CD8-positive, alpha-beta memory T cell (primary cell): ENCODE results near the gene PTPN7. TPM values are rescaled to one million over a fixed set of nuclear protein-coding genes. Genes with fewer than 3 reads are reported as not detected.
A peak's percentile ranks its signal among the peaks of the same experiment; 100 is the strongest.
"Not testable (repeated sequence)": the region's sequence is repeated elsewhere in the genome, so short reads cannot be mapped to it uniquely, and the experiment has no call there.

Source experiments
- CTCF ChIA-PET: fragments of 350-600 bp; sonication (Branson Sonifier 250); formaldehyde crosslinking; loops from one replicate; lab custom pipeline; 2021; ENCODE audit warnings: antibody characterized with exemption; lab: Charles Lee
- POLR2A ChIA-PET: fragments of 350-600 bp; sonication (Branson Sonifier 250); formaldehyde crosslinking; loops from one replicate; lab custom pipeline; 2021; ENCODE audit warnings: antibody characterized with exemption; lab: Charles Lee
- DNase-seq, 5 donors: peaks; one replicate each; pipeline versions ENCODE4 v3.0.0 to v3.0.0-alpha.2; 2020 to 2022; ENCODE audit warnings: mixed read lengths in 1 of 5
- H3K27ac ChIP-seq: one replicate; pipeline ENCODE4 v1.7.0; 2013; ENCODE audit warnings: low read depth, mild to moderate bottlenecking, low read length, moderate library complexity
- H3K27me3 ChIP-seq: 2 replicates; pipeline ENCODE4 v1.7.0; 2013; ENCODE audit warnings: low read length, mild to moderate bottlenecking; ENCODE audit not compliant: insufficient read depth, poor library complexity, severe bottlenecking
- H3K36me3 ChIP-seq: 2 replicates; pipeline ENCODE4 v1.7.0; 2013; ENCODE audit warnings: mild to moderate bottlenecking, low read length, moderate library complexity; ENCODE audit not compliant: insufficient read depth
- H3K4me1 ChIP-seq: 2 replicates; pipeline ENCODE4 v1.7.0; 2013; ENCODE audit warnings: mild to moderate bottlenecking, low read length, moderate library complexity; ENCODE audit not compliant: insufficient read depth
- H3K4me3 ChIP-seq: 2 replicates; pipeline ENCODE4 v1.7.0; 2013; ENCODE audit warnings: mild to moderate bottlenecking, low read length
- H3K9me3 ChIP-seq: 2 replicates; pipeline ENCODE4 v1.7.0; 2013; ENCODE audit warnings: mild to moderate bottlenecking, low read length
- H3K27ac Mint-ChIP-seq, 8 donors: one replicate each; pipeline ENCODE4 v1.8.0; 2020 to 2021; ENCODE audit warnings: mixed read lengths in 8 of 8, mild to moderate bottlenecking in 6 of 8, inconsistent platforms in 3 of 8, moderate library complexity in 3 of 8
- H3K27me3 Mint-ChIP-seq, 2 donors: one replicate each; pipeline ENCODE4 v1.8.0; 2020 to 2021; ENCODE audit warnings: mixed read lengths in 2 of 2, mild to moderate bottlenecking in 1 of 2, moderate library complexity in 1 of 2
- H3K36me3 Mint-ChIP-seq, 3 donors: one replicate each; pipeline ENCODE4 v1.8.0; 2020 to 2021; ENCODE audit warnings: mixed read lengths in 3 of 3, inconsistent platforms in 1 of 3, mild to moderate bottlenecking in 1 of 3
- H3K4me1 Mint-ChIP-seq, 3 donors: one replicate each; pipeline ENCODE4 v1.8.0; 2020 to 2021; ENCODE audit warnings: mixed read lengths in 3 of 3, inconsistent platforms in 1 of 3, mild to moderate bottlenecking in 1 of 3
- H3K4me3 Mint-ChIP-seq, 7 donors: one replicate each; pipeline ENCODE4 v1.8.0; 2020 to 2021; ENCODE audit warnings: mixed read lengths in 7 of 7, mild to moderate bottlenecking in 6 of 7, moderate library complexity in 4 of 7, inconsistent platforms in 2 of 7
- H3K9me3 Mint-ChIP-seq, 5 donors: one replicate each; pipeline ENCODE4 v1.8.0; 2020 to 2022; ENCODE audit warnings: mixed read lengths in 5 of 5, mild to moderate bottlenecking in 3 of 5, moderate library complexity in 2 of 5, inconsistent platforms in 1 of 5
- polyA plus RNA-seq: library from polyadenylated mRNA; unstranded; fragments of 300-500 nt; fragmentation: Illumina TruSeq; gene quantifications from one replicate; pipeline ENCODE4 v1.2.3, GENCODE V29; 2021
- total RNA-seq, 2 experiments: library from RNA; stranded (reverse); gene quantifications; one replicate each; pipeline ENCODE4 v1.2.3, GENCODE V29; 2021

PTPN7 gene
- total and polyA plus RNA-seq, 3 experiments from 2014 or later: 91.4 to 449 (median 446) TPM

DNA sequence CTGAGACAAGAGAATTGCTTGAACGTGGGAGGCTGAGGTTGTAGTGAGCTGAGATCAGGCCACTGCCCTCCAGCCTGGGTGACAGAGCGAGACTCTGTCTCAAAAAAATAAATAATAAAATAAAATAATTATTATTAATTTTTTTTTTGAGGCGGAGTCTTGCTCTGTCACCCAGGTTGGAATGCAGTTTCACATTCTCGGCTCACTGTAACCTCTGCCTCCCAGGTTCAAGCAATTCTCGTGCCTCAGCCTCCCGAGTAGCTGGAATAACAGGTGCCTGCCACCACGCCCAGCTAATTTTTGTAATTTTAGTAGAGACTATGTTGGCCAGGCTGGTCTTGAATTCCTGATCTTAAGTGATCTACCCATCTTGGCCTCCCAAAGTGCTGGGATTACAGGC lies 48.8 kb downstream of the PTPN7 start:
- H3K27ac ChIP-seq, H3K36me3 ChIP-seq, H3K27me3 Mint-ChIP-seq, H3K4me1 ChIP-seq, H3K9me3 Mint-ChIP-seq, H3K36me3 Mint-ChIP-seq, H3K27me3 ChIP-seq, H3K9me3 ChIP-seq, CTCF ChIA-PET, H3K4me3 ChIP-seq, DNase-seq, H3K27ac Mint-ChIP-seq, POLR2A ChIA-PET, H3K4me3 Mint-ChIP-seq, H3K4me1 Mint-ChIP-seq: not testable (repeated sequence)

DNA sequence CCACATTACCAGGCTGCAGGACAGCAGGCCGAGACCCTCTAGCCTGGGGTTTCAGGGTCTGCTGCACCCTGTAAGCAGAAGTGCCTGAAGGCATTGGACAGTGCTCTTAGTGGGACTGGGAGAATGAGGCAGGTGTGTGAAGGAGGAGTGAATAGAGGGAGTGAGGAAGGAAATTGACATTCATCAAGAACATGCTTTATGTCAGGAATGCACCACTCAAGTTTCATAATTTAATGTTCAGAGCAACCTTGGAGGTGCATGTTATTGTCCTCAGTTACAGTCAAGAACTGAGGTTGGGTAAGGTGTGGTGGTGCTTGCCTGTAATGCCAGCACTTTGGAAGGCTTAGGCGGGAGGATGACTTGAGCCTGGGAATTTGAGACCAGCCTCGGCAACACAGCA lies 49.4 kb downstream of the PTPN7 start:
- DNase-seq: no peak
- no peak overlapping the region for H3K4me3 Mint-ChIP-seq
- no peaks in the 10 kb centered on the region for H3K4me1 ChIP-seq
- POLR2A ChIA-PET: no interaction called here
- H3K9me3 Mint-ChIP-seq: no peaks in the 10 kb centered on the region
- no peak overlapping the region for H3K27ac Mint-ChIP-seq
- H3K4me3 ChIP-seq: no peak overlapping the region
- H3K9me3 ChIP-seq: no peaks in the 10 kb centered on the region
- no peaks in the 10 kb centered on the region for H3K36me3 Mint-ChIP-seq
- CTCF ChIA-PET: no interaction called here
- H3K27me3 ChIP-seq: no peaks in the 10 kb centered on the region
- peaks cover 0 to 3% of the 10 kb centered on the region in 2 donors for H3K27me3 Mint-ChIP-seq
- peaks cover 0 to 8% (median 0%) of the 10 kb centered on the region in 3 donors for H3K4me1 Mint-ChIP-seq
- H3K36me3 ChIP-seq: no peaks in the 10 kb centered on the region
- no peak overlapping the region for H3K27ac ChIP-seq

DNA sequence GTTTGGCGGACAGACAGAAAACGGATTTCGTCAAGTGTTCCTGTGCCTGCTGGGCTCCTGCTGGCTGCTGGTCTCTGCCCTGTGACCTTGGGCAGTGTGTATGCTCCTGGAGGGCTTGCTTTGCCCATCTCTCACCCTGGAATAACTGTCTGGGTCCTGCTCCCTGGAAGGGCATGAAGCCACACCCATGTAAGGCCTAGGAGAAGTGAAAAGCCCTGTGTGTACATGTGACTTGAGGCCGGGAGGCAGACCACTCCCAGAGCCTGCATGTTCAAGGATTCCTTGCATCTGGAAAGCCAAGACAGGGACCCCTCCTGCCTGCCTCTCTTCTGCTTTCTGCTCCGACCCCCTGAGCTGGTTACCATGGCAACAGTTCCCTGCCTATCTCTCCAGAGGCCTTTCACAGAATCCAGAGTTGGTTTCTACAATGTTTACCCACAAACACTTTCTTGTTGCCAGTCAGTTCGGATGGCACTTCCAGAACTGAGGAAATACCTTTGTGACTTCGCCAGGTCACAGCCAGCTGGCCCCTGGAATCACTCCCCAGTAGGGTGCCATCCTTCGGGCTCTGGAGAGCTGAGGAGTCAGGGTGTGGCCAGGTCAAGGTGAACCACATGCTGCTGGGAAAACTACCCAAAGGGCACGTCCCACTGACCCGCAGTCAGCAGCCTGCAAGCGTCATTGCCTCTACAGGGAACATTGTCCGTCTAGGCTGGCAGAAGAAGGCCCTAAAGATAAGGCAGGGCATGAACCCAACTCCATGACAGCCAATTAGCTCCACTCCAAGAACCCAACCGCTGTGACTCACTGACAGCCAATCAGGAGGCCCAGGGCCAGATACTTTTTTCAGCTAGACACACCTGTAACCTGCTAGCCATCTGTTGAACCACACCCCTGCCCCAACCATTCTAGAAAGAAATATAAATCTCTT lies 52.3 kb downstream of the PTPN7 start:
- POLR2A ChIA-PET: no interaction called here

DNA sequence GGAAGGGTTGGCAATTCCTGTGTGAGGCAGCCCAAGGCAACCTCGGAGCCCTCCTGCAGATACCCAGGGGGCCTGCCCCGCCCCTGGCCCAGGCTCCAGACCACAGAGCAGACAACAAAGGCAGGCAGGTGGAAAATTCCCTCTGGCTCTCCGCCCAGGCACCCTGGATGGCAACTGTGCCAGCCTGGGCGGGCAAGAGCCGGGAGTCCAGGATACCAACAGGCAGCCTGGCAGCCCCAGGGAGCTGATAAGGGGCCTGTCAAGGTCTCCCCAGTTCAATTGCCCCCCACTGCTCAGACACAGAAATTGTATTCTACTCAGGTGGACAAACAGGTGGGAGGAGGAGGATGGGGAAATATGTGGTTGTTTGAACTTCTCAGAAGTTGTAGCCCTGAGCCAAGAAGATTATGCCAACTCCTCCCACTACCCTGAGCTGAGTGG lies 53.1 kb downstream of the PTPN7 start:
- H3K9me3 Mint-ChIP-seq: no peaks in the 10 kb centered on the region
- ChIA-PET POLR2A (no interaction called here), CTCF (no interaction called here)
- H3K4me1 ChIP-seq: no peaks in the 10 kb centered on the region
- no peaks in the 10 kb centered on the region for H3K36me3 Mint-ChIP-seq
- H3K4me1 Mint-ChIP-seq: no peaks in the 10 kb centered on the region
- no peak overlapping the region for H3K4me3 Mint-ChIP-seq
- no peak overlapping the region for H3K4me3 ChIP-seq
- DNase-seq: no peak
- H3K27ac Mint-ChIP-seq: no peak overlapping the region
- no peaks in the 10 kb centered on the region for H3K36me3 ChIP-seq
- peaks cover 5 to 6% of the 10 kb centered on the region in 2 donors for H3K27me3 Mint-ChIP-seq
- no peaks in the 10 kb centered on the region for H3K27me3 ChIP-seq
- no peaks in the 10 kb centered on the region for H3K9me3 ChIP-seq
- H3K27ac ChIP-seq: no peak overlapping the region

More for the DNA sequence above, 52.3 kb downstream of the PTPN7 start:
- no peaks in the 10 kb centered on the region for H3K9me3 Mint-ChIP-seq
- peaks cover 5 to 6% of the 10 kb centered on the region in 2 donors for H3K27me3 Mint-ChIP-seq
- H3K36me3 Mint-ChIP-seq: no peaks in the 10 kb centered on the region
- no peak overlapping the region for H3K27ac Mint-ChIP-seq
- H3K4me3 Mint-ChIP-seq: no peak overlapping the region
- no peaks in the 10 kb centered on the region for H3K4me1 Mint-ChIP-seq
- Histone ChIP-seq H3K27me3 (no peaks in the 10 kb centered on the region), H3K27ac (no peak overlapping the region), H3K9me3 (no peaks in the 10 kb centered on the region), H3K4me3 (no peak overlapping the region), H3K36me3 (no peaks in the 10 kb centered on the region), H3K4me1 (no peaks in the 10 kb centered on the region)
- DNase-seq: no peak
- CTCF ChIA-PET: no interaction called here

DNA sequence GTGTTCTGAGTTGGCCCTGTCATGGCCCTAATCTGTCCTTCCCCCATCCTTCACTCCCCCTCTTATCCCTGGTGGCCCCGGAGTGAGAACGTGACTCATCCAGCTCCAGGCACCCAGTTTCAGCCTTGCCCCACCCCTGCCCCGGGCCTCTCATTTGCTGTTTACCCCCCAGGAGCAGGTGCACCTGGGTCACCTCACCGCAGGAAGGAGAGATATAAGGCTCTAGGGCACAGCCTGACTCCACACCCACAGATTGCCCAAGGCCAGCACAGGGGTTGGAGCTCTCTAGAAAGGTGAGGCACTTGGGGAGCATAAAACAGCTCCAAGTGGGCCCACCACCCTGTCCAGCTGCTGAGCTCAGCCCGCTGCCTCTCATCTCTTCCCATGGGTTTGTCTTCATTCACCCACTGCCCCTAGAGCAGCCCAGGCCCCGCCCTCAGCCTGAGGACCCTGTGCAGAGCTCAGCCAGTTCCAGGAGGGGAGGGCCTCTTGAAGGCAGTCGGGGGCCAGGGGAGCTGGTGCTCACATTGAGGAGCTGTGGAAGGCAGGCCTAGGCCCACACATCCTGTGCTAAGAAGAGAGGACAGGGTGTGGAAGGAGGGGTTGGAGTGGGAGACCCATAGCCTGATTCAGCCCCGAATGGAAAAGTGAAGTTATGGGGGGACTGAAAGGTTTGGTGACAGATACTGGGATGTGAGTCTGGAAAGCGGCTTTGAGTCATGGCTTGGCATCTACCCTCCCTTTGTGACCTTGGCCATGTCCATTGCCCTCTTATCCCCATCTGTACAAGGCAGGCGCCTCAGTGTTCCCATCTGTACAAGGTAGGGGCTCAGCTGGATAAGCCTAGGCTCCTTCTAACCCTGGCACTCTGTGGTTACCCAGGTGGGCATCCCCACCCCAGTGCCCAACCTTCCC lies 53.8 kb downstream of the PTPN7 start:
- H3K9me3 ChIP-seq: no peaks in the 10 kb centered on the region
- no peak overlapping the region for H3K4me3 ChIP-seq
- Mint-ChIP-seq H3K9me3 (no peaks in the 10 kb centered on the region), H3K27me3 (peaks cover 5 to 6% of the 10 kb centered on the region in 2 donors), H3K4me1 (no peaks in the 10 kb centered on the region), H3K4me3 (no peak overlapping the region), H3K27ac (no peak overlapping the region), H3K36me3 (no peaks in the 10 kb centered on the region)
- no peak for DNase-seq
- no peaks in the 10 kb centered on the region for H3K27me3 ChIP-seq
- ChIA-PET POLR2A (no interaction called here), CTCF (no interaction called here)
- no peaks in the 10 kb centered on the region for H3K36me3 ChIP-seq
- H3K4me1 ChIP-seq: no peaks in the 10 kb centered on the region
- peak overlapping the region; percentile 54 for H3K27ac ChIP-seq

DNA sequence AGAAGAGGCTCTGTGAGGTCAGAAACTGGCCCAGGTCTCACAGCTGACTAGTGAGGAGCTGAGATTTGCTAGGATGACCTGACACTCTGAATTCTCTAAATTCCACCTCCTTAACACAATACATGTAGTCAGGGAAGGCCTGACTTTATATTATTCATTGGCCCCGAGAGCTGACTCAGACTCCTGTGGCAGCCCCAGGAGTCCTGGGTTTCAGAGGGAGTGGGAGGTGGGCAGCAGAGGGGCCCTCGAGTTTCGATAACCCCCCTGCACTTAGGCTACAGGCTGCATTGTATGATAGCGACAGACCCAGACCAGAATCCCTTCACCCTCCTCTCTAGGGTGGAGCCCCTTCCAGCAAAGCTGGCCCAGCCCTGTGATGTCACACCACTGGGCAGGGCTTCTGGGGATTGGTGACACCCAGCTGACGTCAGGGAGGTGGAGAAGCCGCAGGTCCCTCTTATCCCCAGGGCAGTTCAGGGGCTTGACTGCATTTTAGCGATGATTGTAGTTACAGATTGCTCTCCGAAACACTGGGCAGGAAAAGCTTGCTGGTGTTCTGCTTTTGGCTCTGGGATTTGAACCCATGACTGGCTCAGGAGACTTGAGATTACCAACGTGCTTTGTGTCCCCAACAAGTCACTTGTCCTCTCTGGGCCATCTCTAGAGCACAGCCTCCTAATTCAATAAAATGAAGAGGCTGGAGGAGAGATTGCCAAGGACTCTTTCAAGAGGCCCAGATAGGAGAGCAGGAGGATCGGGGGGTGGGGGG lies 54.6 kb downstream of the PTPN7 start:
- Mint-ChIP-seq H3K36me3 (no peaks in the 10 kb centered on the region), H3K27ac (no peak overlapping the region), H3K4me3 (no peak overlapping the region), H3K9me3 (no peaks in the 10 kb centered on the region), H3K4me1 (no peaks in the 10 kb centered on the region), H3K27me3 (peaks cover 2 to 6% of the 10 kb centered on the region in 2 donors)
- Histone ChIP-seq H3K9me3 (no peaks in the 10 kb centered on the region), H3K4me1 (no peaks in the 10 kb centered on the region), H3K36me3 (no peaks in the 10 kb centered on the region), H3K27me3 (no peaks in the 10 kb centered on the region), H3K27ac (peak overlapping the region; percentile 54), H3K4me3 (no peak overlapping the region)
- POLR2A ChIA-PET: interaction anchor here (0.7 kb wide), 1 partner anchor 139 kb away, joined by 5 read pairs; no protein-coding TSS in a partner anchor
- CTCF ChIA-PET: no interaction called here
- DNase-seq: no peak

DNA sequence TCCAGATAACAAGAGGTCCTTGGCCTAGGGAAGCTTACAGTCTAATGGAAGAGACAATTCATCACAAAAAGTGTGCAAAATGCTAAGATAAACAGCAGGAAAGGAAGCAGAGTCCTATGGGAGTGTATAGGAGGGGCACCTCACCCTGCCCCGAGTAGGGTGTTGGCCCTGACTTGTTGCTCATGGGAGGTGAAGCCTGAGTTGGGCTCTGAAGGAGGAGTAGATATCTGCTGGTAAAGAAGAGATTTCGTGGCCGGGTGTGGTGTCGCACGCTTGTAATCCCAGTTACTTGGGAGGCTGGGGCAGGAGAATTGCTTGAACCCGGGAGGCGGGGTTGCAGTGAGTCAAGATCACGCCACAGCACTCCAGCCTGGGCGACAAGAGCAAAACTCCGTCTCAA lies 56.3 kb downstream of the PTPN7 start:
- H3K36me3 Mint-ChIP-seq: no peaks in the 10 kb centered on the region
- no peaks in the 10 kb centered on the region for H3K36me3 ChIP-seq
- no peaks in the 10 kb centered on the region for H3K9me3 Mint-ChIP-seq
- no peak overlapping the region for H3K4me3 ChIP-seq
- H3K27ac ChIP-seq: no peak overlapping the region
- H3K4me3 Mint-ChIP-seq: no peak overlapping the region
- H3K27me3 ChIP-seq: no peaks in the 10 kb centered on the region
- DNase-seq: no peak
- POLR2A ChIA-PET: no interaction called here
- CTCF ChIA-PET: no interaction called here
- no peaks in the 10 kb centered on the region for H3K4me1 ChIP-seq
- H3K27ac Mint-ChIP-seq: no peak overlapping the region
- peaks cover 2 to 6% of the 10 kb centered on the region in 2 donors for H3K27me3 Mint-ChIP-seq
- H3K4me1 Mint-ChIP-seq: no peaks in the 10 kb centered on the region
- H3K9me3 ChIP-seq: no peaks in the 10 kb centered on the region
